ENCODE measurements around the gene MXD1. TPM values are rescaled to one million over a fixed set of nuclear protein-coding genes. Genes with fewer than 3 reads are reported as not detected.
"Not testable (repeated sequence)": the region's sequence is repeated elsewhere in the genome, so short reads cannot be mapped to it uniquely, and the experiment has no call there.

MXD1 gene
- total and polyA plus RNA-seq, 4 donors: 4.0 to 63.7 (median 38.2) TPM

- H3K9me3 ChIP-seq (ENCODE audit: control insufficient read depth in 4 of 4, insufficient read depth in 3 of 4, low read length in 3 of 4): no peaks in the 10 kb centered on the region
- DNase-seq (no peak), ATAC-seq (ENCODE audit: insufficient read depth, low FRiP score) (no peak)
- H3K9ac ChIP-seq (ENCODE audit: insufficient read depth in 1 of 2, low read length in 2 of 2): no peak overlapping the region
- no peak overlapping the region for H3K4me3 ChIP-seq
- no peaks in the 10 kb centered on the region for H3K27me3 ChIP-seq (ENCODE audit: control insufficient read depth in 3 of 3, insufficient read depth in 3 of 3, low read length in 2 of 3)
- no peak overlapping the region for H3K27ac ChIP-seq (ENCODE audit: low read depth in 1 of 2, low read length in 1 of 2)
- H3K36me3 ChIP-seq (ENCODE audit: control insufficient read depth in 4 of 4, insufficient read depth in 4 of 4, low read length in 4 of 4): no peaks in the 10 kb centered on the region
- H3K4me1 ChIP-seq (ENCODE audit: control insufficient read depth in 5 of 5, insufficient read depth in 5 of 5, low read length in 5 of 5): no peaks in the 10 kb centered on the region
- TF ChIP-seq, protein P1, sequence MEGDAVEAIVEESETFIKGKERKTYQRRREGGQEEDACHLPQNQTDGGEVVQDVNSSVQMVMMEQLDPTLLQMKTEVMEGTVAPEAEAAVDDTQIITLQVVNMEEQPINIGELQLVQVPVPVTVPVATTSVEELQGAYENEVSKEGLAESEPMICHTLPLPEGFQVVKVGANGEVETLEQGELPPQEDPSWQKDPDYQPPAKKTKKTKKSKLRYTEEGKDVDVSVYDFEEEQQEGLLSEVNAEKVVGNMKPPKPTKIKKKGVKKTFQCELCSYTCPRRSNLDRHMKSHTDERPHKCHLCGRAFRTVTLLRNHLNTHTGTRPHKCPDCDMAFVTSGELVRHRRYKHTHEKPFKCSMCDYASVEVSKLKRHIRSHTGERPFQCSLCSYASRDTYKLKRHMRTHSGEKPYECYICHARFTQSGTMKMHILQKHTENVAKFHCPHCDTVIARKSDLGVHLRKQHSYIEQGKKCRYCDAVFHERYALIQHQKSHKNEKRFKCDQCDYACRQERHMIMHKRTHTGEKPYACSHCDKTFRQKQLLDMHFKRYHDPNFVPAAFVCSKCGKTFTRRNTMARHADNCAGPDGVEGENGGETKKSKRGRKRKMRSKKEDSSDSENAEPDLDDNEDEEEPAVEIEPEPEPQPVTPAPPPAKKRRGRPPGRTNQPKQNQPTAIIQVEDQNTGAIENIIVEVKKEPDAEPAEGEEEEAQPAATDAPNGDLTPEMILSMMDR (IDR thresholded peaks at IDR 0.05; ENCODE audit: control extremely low read depth, extremely low read depth): no peak
- WGBS, 2 donors: 88% methylated on average over 5 of the region's 5 CpGs
These were observed 35.3 kb downstream of the MXD1 start for GRCh38 chr2:69950241-69950640.

DNA sequence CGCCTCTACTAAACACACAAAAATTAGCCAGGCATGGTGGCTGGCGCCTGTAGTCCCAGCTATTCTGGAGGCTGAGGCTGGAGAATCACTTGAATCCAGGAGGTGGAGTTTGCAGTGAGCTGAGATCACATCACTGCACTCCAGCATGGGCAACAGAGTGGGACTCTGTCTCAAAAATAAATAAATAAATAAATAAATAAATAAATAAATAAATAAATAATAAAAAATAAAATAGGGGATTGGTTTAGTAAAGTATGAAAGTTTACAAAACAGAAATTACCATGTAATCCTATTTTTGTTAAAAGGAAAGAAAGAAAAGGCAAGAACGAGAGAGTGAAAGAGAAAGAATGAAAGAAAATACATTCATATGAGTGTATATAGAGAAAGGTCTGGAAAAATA, 35.8 kb downstream of the MXD1 start:
- DNase-seq; H3K27ac ChIP-seq (ENCODE audit: low read depth in 1 of 2, low read length in 1 of 2); H3K27me3 ChIP-seq (ENCODE audit: control insufficient read depth in 3 of 3, insufficient read depth in 3 of 3, low read length in 2 of 3); H3K4me1 ChIP-seq (ENCODE audit: control insufficient read depth in 5 of 5, insufficient read depth in 5 of 5, low read length in 5 of 5); H3K36me3 ChIP-seq (ENCODE audit: control insufficient read depth in 4 of 4, insufficient read depth in 4 of 4, low read length in 4 of 4); H3K9ac ChIP-seq (ENCODE audit: insufficient read depth in 1 of 2, low read length in 2 of 2); H3K9me3 ChIP-seq (ENCODE audit: control insufficient read depth in 4 of 4, insufficient read depth in 3 of 4, low read length in 3 of 4); H3K4me3 ChIP-seq; ATAC-seq (ENCODE audit: insufficient read depth, low FRiP score): not testable (repeated sequence)
- 95 to 97% methylated on average over 3 of the region's 3 CpGs for WGBS, 2 donors

GRCh38 chr2:69952336-69953115, 37.6 kb downstream of the MXD1 start:
- Histone ChIP-seq H3K9ac (ENCODE audit: insufficient read depth in 1 of 2, low read length in 2 of 2) (no peak overlapping the region), H3K36me3 (ENCODE audit: control insufficient read depth in 4 of 4, insufficient read depth in 4 of 4, low read length in 4 of 4) (no peaks in the 10 kb centered on the region), H3K4me1 (ENCODE audit: control insufficient read depth in 5 of 5, insufficient read depth in 5 of 5, low read length in 5 of 5) (no peaks in the 10 kb centered on the region), H3K4me3 (no peak overlapping the region), H3K27me3 (ENCODE audit: control insufficient read depth in 3 of 3, insufficient read depth in 3 of 3, low read length in 2 of 3) (no peaks in the 10 kb centered on the region), H3K27ac (ENCODE audit: low read depth in 1 of 2, low read length in 1 of 2) (no peak overlapping the region), H3K9me3 (ENCODE audit: control insufficient read depth in 4 of 4, insufficient read depth in 3 of 4, low read length in 3 of 4) (no peaks in the 10 kb centered on the region)
- TF ChIP-seq, protein P1 (IDR thresholded peaks at IDR 0.05; ENCODE audit: control extremely low read depth, extremely low read depth): no peak
- DNase-seq (no peak), ATAC-seq (ENCODE audit: insufficient read depth, low FRiP score) (no peak)
- WGBS, 2 donors: 75 to 83% methylated on average over 6 of the region's 6 CpGs

- no peaks in the 10 kb centered on the region for H3K36me3 ChIP-seq (ENCODE audit: control insufficient read depth in 4 of 4, insufficient read depth in 4 of 4, low read length in 4 of 4)
- 96 to 98% methylated on average over 1 of the region's 1 CpG for WGBS, 2 donors
These were observed 39.2 kb downstream of the MXD1 start for GRCh38 chr2:69954084-69954483.

More at GRCh38 chr2:69954084-69954483, 39.2 kb downstream of the MXD1 start:
- no peak for ATAC-seq (ENCODE audit: insufficient read depth, low FRiP score)
- H3K9me3 ChIP-seq (ENCODE audit: control insufficient read depth in 4 of 4, insufficient read depth in 3 of 4, low read length in 3 of 4): no peaks in the 10 kb centered on the region
- H3K9ac ChIP-seq (ENCODE audit: insufficient read depth in 1 of 2, low read length in 2 of 2): no peak overlapping the region
- H3K27me3 ChIP-seq (ENCODE audit: control insufficient read depth in 3 of 3, insufficient read depth in 3 of 3, low read length in 2 of 3): no peaks in the 10 kb centered on the region
- no peak for DNase-seq
- no peaks in the 10 kb centered on the region for H3K4me1 ChIP-seq (ENCODE audit: control insufficient read depth in 5 of 5, insufficient read depth in 5 of 5, low read length in 5 of 5)
- H3K4me3 ChIP-seq: no peak overlapping the region
- H3K27ac ChIP-seq (ENCODE audit: low read depth in 1 of 2, low read length in 1 of 2): no peak overlapping the region
- TF ChIP-seq, protein P1 (IDR thresholded peaks at IDR 0.05; ENCODE audit: control extremely low read depth, extremely low read depth): no peak
